ENCODE measurements around the gene RARA.

RARA gene

DNA sequence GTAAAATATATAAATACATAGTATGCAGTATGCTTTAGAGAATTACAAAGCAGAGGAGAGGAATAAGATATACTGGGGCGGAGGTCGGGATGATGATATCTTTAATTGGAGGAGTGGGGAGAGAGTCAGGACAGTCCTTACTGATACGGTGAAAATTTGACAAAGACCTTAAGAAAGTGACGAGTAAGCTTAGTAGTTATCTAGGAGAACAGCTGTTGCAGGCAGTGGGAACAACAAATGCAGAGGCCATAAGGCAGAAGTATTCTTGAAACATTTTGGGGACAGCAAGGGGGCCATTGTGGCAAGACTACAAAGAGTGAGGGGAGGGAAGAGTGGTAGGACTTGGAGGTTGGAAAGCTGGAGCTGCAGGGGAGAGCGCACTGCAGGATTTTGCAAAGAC, 43.6 kb upstream of the RARA start:
- Histone ChIP-seq H3K4me2 (no peak overlapping the region), H3K9ac (no peak overlapping the region), H3K27ac (no peak overlapping the region), H3K4me1 (ENCODE audit: low read depth, poor library complexity, severe bottlenecking) (no peaks in the 10 kb centered on the region), H3K4me3 (IDR thresholded peaks at IDR 0.05; ENCODE audit: insufficient read depth, low read depth, low read length) (no peak overlapping the region), H2AFZ (ENCODE audit: low read depth) (no peak overlapping the region), H3K36me3 (ENCODE audit: insufficient read depth) (no peaks in the 10 kb centered on the region; the same call in 1 of the 2 replicates), H3K27me3 (ENCODE audit: insufficient read depth, low read depth) (no peaks in the 10 kb centered on the region), H4K20me1 (ENCODE audit: insufficient read depth) (no peaks in the 10 kb centered on the region), H3K79me2 (ENCODE audit: insufficient read depth, low read depth) (no peaks in the 10 kb centered on the region)
- TF ChIP-seq, protein P1, sequence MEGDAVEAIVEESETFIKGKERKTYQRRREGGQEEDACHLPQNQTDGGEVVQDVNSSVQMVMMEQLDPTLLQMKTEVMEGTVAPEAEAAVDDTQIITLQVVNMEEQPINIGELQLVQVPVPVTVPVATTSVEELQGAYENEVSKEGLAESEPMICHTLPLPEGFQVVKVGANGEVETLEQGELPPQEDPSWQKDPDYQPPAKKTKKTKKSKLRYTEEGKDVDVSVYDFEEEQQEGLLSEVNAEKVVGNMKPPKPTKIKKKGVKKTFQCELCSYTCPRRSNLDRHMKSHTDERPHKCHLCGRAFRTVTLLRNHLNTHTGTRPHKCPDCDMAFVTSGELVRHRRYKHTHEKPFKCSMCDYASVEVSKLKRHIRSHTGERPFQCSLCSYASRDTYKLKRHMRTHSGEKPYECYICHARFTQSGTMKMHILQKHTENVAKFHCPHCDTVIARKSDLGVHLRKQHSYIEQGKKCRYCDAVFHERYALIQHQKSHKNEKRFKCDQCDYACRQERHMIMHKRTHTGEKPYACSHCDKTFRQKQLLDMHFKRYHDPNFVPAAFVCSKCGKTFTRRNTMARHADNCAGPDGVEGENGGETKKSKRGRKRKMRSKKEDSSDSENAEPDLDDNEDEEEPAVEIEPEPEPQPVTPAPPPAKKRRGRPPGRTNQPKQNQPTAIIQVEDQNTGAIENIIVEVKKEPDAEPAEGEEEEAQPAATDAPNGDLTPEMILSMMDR (conservative IDR thresholded peaks at IDR 0.05; ENCODE audit: low read depth, low read length), result no peak

DNA sequence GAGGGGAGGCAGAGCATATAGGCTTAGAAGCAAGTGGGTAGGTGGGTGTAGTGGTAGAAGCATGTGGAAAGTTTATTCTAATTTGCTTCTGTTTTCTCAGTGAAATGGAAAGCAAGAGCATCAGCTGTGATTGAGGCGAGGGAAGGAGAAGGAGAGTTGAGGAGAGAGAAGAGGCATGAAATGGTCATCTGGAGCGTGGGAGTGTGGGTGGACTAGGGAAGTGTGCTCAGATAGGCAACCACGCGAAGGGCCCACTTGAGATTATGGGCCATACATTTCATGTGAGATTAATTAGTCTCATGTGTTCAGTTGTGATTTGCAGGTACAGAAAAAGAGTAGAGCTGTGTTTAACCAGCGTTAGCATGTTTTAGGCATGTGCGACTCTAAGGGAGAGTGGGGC, 42.1 kb upstream of the RARA start:
- Histone ChIP-seq H3K27me3 (ENCODE audit: insufficient read depth, low read depth) (no peaks in the 10 kb centered on the region), H3K27ac (no peak overlapping the region), H3K36me3 (ENCODE audit: insufficient read depth) (no peaks in the 10 kb centered on the region; the same call in 1 of the 2 replicates), H3K79me2 (ENCODE audit: insufficient read depth, low read depth) (no peaks in the 10 kb centered on the region), H2AFZ (ENCODE audit: low read depth) (no peak overlapping the region), H3K4me3 (IDR thresholded peaks at IDR 0.05; ENCODE audit: insufficient read depth, low read depth, low read length) (no peak overlapping the region), H3K9ac (no peak overlapping the region), H3K4me2 (no peak overlapping the region), H4K20me1 (ENCODE audit: insufficient read depth) (no peaks in the 10 kb centered on the region), H3K4me1 (ENCODE audit: low read depth, poor library complexity, severe bottlenecking) (no peaks in the 10 kb centered on the region)
- TF ChIP-seq, protein P1 (conservative IDR thresholded peaks at IDR 0.05; ENCODE audit: low read depth, low read length), result no peak

DNA sequence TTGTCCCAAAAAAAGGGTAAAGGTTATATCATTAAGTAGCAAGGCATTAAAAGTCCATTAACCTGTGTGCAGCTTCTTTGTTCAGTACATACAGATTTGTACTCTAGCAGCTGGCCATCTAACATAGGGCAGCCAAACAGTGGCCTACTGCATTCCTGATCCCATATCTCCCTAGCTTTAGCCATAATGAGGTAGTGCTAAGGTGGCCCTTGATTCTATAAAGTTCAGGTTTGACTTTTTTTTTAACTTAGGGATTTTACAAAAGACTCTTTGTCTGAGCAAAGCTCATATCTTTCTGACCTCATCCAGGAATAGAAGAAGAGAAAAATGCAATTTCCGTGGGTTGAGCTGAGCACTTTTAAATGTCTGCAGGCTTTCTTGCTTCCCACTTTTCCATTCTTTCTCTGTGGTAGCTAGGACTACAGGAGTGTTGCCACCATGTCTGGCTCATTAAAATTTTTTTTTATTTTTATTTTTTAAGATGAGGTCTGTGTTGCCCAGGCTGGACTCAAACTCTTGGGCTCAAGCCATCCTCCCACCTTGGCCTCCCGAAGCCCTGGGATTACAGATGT, 40.8 kb upstream of the RARA start:
- TF ChIP-seq, protein P1 (conservative IDR thresholded peaks at IDR 0.05; ENCODE audit: low read depth, low read length), result no peak

DNA sequence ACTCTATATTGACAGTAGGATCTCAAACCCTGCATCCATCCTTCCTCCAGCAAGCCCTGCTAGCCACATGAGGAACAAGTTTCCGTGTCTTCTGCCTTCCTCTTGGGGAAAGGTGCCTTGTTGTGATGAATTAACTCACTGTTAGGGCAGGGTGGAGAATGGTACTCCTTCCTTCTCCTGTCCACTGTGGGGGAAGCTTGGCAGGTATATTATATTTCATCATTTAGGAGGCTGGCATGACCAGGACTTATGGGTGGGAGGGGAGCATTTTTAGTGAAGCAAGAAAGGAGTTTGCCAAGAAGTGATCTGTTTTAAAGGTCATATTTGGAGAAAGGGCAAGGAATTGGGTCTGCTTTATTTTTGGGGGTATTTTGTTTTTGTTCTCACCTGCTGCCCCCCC, 30.6 kb upstream of the RARA start:
- TF ChIP-seq, protein P1 (conservative IDR thresholded peaks at IDR 0.05; ENCODE audit: low read depth, low read length), result no peak
- Histone ChIP-seq H4K20me1 (ENCODE audit: insufficient read depth) (no peaks in the 10 kb centered on the region), H3K27me3 (ENCODE audit: insufficient read depth, low read depth) (no peaks in the 10 kb centered on the region), H3K9ac (no peak overlapping the region), H2AFZ (ENCODE audit: low read depth) (no peak overlapping the region), H3K27ac (no peak overlapping the region), H3K4me2 (no peak overlapping the region), H3K36me3 (ENCODE audit: insufficient read depth) (no peaks in the 10 kb centered on the region), H3K4me3 (IDR thresholded peaks at IDR 0.05; ENCODE audit: insufficient read depth, low read depth, low read length) (no peak overlapping the region), H3K79me2 (ENCODE audit: insufficient read depth, low read depth) (no peaks in the 10 kb centered on the region), H3K4me1 (ENCODE audit: low read depth, poor library complexity, severe bottlenecking) (peaks cover 14% of the 10 kb centered on the region)

More for the DNA sequence above, 40.8 kb upstream of the RARA start:
- Histone ChIP-seq H2AFZ (ENCODE audit: low read depth) (no peak overlapping the region), H3K27me3 (ENCODE audit: insufficient read depth, low read depth) (no peaks in the 10 kb centered on the region), H3K9ac (no peak overlapping the region), H3K4me1 (ENCODE audit: low read depth, poor library complexity, severe bottlenecking) (no peaks in the 10 kb centered on the region), H3K4me2 (no peak overlapping the region), H4K20me1 (ENCODE audit: insufficient read depth) (no peaks in the 10 kb centered on the region), H3K36me3 (ENCODE audit: insufficient read depth) (no peaks in the 10 kb centered on the region; the same call in 1 of the 2 replicates), H3K27ac (no peak overlapping the region), H3K4me3 (IDR thresholded peaks at IDR 0.05; ENCODE audit: insufficient read depth, low read depth, low read length) (no peak overlapping the region), H3K79me2 (ENCODE audit: insufficient read depth, low read depth) (no peaks in the 10 kb centered on the region)

Data from KMS-11 (cell line).